HEK293 (cell line): ENCODE results near the gene PCSK6.

Source experiments
- CTCF ChIA-PET: fragments of 350-600 bp; formaldehyde crosslinking; extraction: SDS; loops from one replicate; lab custom pipeline; 2021; ENCODE audit warnings: antibody characterized with exemption; lab: Yijun Ruan, JAX
- POLR2A ChIA-PET: fragments of 300-600 bp; formaldehyde crosslinking; extraction: SDS; loops from one replicate; lab custom pipeline; 2020; ENCODE audit warnings: antibody characterized with exemption, inconsistent platforms; lab: Yijun Ruan, JAX
- H3K27ac ChIP-seq: fragments of 200-500 bp; sonication (Bioruptor generic); 2 replicates; pipeline ENCODE4 v1.5.1; 2014; ENCODE audit warnings: low read depth, low read length, control low read depth, inconsistent platforms; ENCODE audit errors: extremely low read depth
- H3K36me3 ChIP-seq, 2 experiments: fragments of 200-500 bp in 1 of 2; sonication (Bioruptor generic) in 1 of 2; 1 replicate in 1 of 2; 2 replicates in 1 of 2; pipeline ENCODE4 v1.5.1; 2014 to 2017; ENCODE audit warnings: inconsistent platforms in 2 of 2, low read length in 2 of 2; ENCODE audit not compliant: control insufficient read depth in 2 of 2, insufficient read depth in 1 of 2
- H3K4me1 ChIP-seq: fragments of 200-500 bp; sonication (Bioruptor generic); 2 replicates; pipeline ENCODE4 v1.5.1; 2014; ENCODE audit warnings: mild to moderate bottlenecking, low read length, inconsistent platforms; ENCODE audit not compliant: control insufficient read depth, insufficient read depth
- H3K4me3 ChIP-seq: 2 replicates; pipeline ENCODE4 v1.5.1; 2011; ENCODE audit warnings: low read depth, mild to moderate bottlenecking, control low read depth, low read length, moderate library complexity
- H3K9me3 ChIP-seq: fragments of 200-500 bp; sonication (Bioruptor generic); 2 replicates; pipeline ENCODE4 v1.5.1; 2014; ENCODE audit warnings: low read depth, low read length, inconsistent platforms; ENCODE audit not compliant: control insufficient read depth, insufficient read depth
- GLIS2 ChIP-seq: fragments of 450-650 bp; formaldehyde crosslinking; IDR thresholded peaks from 2 replicates; pipeline ENCODE4 v1.5.1; 2016; ENCODE audit warnings: missing biosample characterization, missing genetic modification characterization
- KLF16 ChIP-seq: fragments of 450-650 bp; formaldehyde crosslinking; IDR thresholded peaks from 2 replicates; pipeline ENCODE4 v1.5.1; 2017; ENCODE audit warnings: missing biosample characterization, missing genetic modification characterization
- KLF8 ChIP-seq: fragments of 450-650 bp; formaldehyde crosslinking; IDR thresholded peaks from 2 replicates; pipeline ENCODE4 v1.5.1; 2016; ENCODE audit warnings: missing biosample characterization, missing genetic modification characterization
- MZF1 ChIP-seq: fragments of 450-650 bp; formaldehyde crosslinking; IDR thresholded peaks from 2 replicates; pipeline ENCODE4 v1.5.1; 2017; ENCODE audit warnings: missing biosample characterization, missing genetic modification characterization, borderline replicate concordance
- ZBTB48 ChIP-seq: fragments of 450-650 bp; formaldehyde crosslinking; IDR thresholded peaks from 2 replicates; pipeline ENCODE4 v1.5.1; 2016; ENCODE audit warnings: missing biosample characterization, missing genetic modification characterization
- ZBTB8A ChIP-seq: fragments of 450-650 bp; formaldehyde crosslinking; IDR thresholded peaks from 2 replicates; pipeline ENCODE4 v1.5.1; 2016; ENCODE audit warnings: missing biosample characterization, missing genetic modification characterization
- ZNF16 ChIP-seq: fragments of 450-650 bp; formaldehyde crosslinking; IDR thresholded peaks from 2 replicates; pipeline ENCODE4 v1.5.1; 2016; ENCODE audit warnings: low read depth, missing biosample characterization, missing genetic modification characterization
- ZNF184 ChIP-seq: fragments of 450-650 bp; IDR thresholded peaks from 2 replicates; pipeline ENCODE4 v1.5.1; 2018; ENCODE audit warnings: missing biosample characterization, mild to moderate bottlenecking, missing genetic modification characterization
- ZNF214 ChIP-seq: fragments of 450-650 bp; formaldehyde crosslinking; IDR thresholded peaks from 2 replicates; pipeline ENCODE4 v1.5.1; 2017; ENCODE audit warnings: missing biosample characterization, mild to moderate bottlenecking, missing genetic modification characterization, borderline replicate concordance
- ZNF248 ChIP-seq: fragments of 450-650 bp; formaldehyde crosslinking; IDR thresholded peaks from 2 replicates; pipeline ENCODE4 v1.5.1; 2017; ENCODE audit warnings: missing biosample characterization, missing genetic modification characterization
- ZNF426 ChIP-seq: fragments of 450-650 bp; formaldehyde crosslinking; IDR thresholded peaks from 2 replicates; pipeline ENCODE4 v1.5.1; 2017; ENCODE audit warnings: missing biosample characterization, missing genetic modification characterization, mild to moderate bottlenecking, inconsistent platforms, moderate library complexity
- ZNF530 ChIP-seq: fragments of 450-650 bp; formaldehyde crosslinking; IDR thresholded peaks from 2 replicates; pipeline ENCODE4 v1.5.1; 2016; ENCODE audit warnings: low read depth, missing biosample characterization, missing genetic modification characterization
- ZNF549 ChIP-seq: fragments of 450-650 bp; IDR thresholded peaks from 2 replicates; pipeline ENCODE4 v1.5.1; 2018; ENCODE audit warnings: missing biosample characterization, missing genetic modification characterization, mild to moderate bottlenecking, inconsistent platforms, moderate library complexity
- ZNF596 ChIP-seq: fragments of 450-650 bp; IDR thresholded peaks from 2 replicates; pipeline ENCODE4 v1.5.0; 2018; ENCODE audit warnings: missing biosample characterization, mild to moderate bottlenecking, missing genetic modification characterization, moderate library complexity
- ZNF621 ChIP-seq: fragments of 450-650 bp; formaldehyde crosslinking; IDR thresholded peaks from 2 replicates; pipeline ENCODE4 v1.5.1; 2017; ENCODE audit warnings: missing biosample characterization, missing genetic modification characterization
- ZNF658 ChIP-seq: fragments of 450-650 bp; formaldehyde crosslinking; IDR thresholded peaks from 2 replicates; pipeline ENCODE4; 2016; ENCODE audit warnings: missing biosample characterization, missing genetic modification characterization
- ZNF701 ChIP-seq: fragments of 450-650 bp; formaldehyde crosslinking; IDR thresholded peaks from 2 replicates; pipeline ENCODE4 v1.5.1; 2016; ENCODE audit warnings: missing biosample characterization, missing genetic modification characterization
- ZNF707 ChIP-seq: fragments of 450-650 bp; formaldehyde crosslinking; IDR thresholded peaks from 2 replicates; pipeline ENCODE4 v1.5.1; 2016; ENCODE audit warnings: missing biosample characterization, missing genetic modification characterization
- ZNF776 ChIP-seq: fragments of 450-650 bp; formaldehyde crosslinking; IDR thresholded peaks from 2 replicates; pipeline ENCODE4 v1.5.0; 2017; ENCODE audit warnings: missing biosample characterization, missing genetic modification characterization, borderline replicate concordance
- ZSCAN23 ChIP-seq: fragments of 450-650 bp; formaldehyde crosslinking; IDR thresholded peaks from 2 replicates; pipeline ENCODE4 v1.5.1; 2016; ENCODE audit warnings: missing biosample characterization, missing genetic modification characterization
- TF ChIP-seq, protein P1 (sequence below): fragments of 450-650 bp; formaldehyde crosslinking; IDR thresholded peaks from 2 replicates; pipeline ENCODE4 v1.5.1; 2016; ENCODE audit warnings: missing biosample characterization, missing genetic modification characterization
- TF ChIP-seq, protein P2 (sequence below): fragments of 450-650 bp; formaldehyde crosslinking; IDR thresholded peaks from 2 replicates; pipeline ENCODE4 v1.5.1; 2016; ENCODE audit warnings: missing biosample characterization, missing genetic modification characterization
- TF ChIP-seq, protein P3 (sequence below): fragments of 450-650 bp; formaldehyde crosslinking; IDR thresholded peaks from 2 replicates; pipeline ENCODE4 v1.5.1; 2016; ENCODE audit warnings: missing biosample characterization, missing genetic modification characterization, borderline replicate concordance
- TF ChIP-seq, protein P4 (sequence below): fragments of 450-650 bp; formaldehyde crosslinking; IDR thresholded peaks from 2 replicates; pipeline ENCODE4 v1.5.1; 2017; ENCODE audit warnings: missing biosample characterization, missing genetic modification characterization
- TF ChIP-seq, protein P5 (sequence below): fragments of 450-650 bp; formaldehyde crosslinking; IDR thresholded peaks from 2 replicates; pipeline ENCODE4 v1.5.1; 2016; ENCODE audit warnings: missing biosample characterization, missing genetic modification characterization

The PCSK6 gene

DNA sequence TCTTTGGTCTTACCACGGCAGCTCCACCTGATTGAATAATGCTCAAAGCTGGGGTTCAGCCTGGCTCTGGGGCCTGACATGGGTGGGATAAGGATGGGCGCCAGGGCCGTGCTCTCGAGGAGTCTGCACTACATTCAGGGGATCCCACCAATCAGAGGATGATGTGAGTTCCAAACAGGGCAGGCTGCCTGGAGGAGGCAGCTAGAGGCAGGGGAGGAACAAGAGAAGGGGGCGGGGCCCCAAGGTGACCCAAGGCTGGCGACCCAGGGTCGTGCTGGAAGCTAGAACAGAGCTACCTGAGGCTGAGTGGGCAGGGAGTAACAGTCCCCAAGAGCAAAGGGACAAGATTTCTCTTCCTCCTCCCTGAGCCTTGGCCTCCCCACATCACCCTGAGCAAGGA lies 56.1 kb downstream of the PCSK6 start:
- no peaks in the 10 kb centered on the region for H3K4me1 ChIP-seq
- H3K27ac ChIP-seq = no peak overlapping the region
- TF ChIP-seq ZNF214 (tag by site-specific recombination) = no peak
- no peak for TF ChIP-seq KLF8 (tag by site-specific recombination)
- no peak for TF ChIP-seq ZBTB48
- no peak for TF ChIP-seq ZNF707
- TF ChIP-seq ZNF621 (tag by site-specific recombination) = no peak
- TF ChIP-seq, protein P1, sequence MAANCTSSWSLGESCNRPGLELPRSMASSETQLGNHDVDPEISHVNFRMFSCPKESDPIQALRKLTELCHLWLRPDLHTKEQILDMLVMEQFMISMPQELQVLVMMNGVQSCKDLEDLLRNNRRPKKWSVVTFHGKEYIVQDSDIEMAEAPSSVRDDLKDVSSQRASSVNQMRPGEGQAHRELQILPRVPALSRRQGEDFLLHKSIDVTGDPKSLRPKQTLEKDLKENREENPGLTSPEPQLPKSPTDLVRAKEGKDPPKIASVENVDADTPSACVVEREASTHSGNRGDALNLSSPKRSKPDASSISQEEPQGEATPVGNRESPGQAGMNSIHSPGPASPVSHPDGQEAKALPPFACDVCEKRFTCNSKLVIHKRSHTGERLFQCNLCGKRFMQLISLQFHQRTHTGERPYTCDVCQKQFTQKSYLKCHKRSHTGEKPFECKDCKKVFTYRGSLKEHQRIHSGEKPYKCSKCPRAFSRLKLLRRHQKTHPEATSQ (tag by site-specific recombination) = no peak
- no peak for TF ChIP-seq ZNF596 (tag by site-specific recombination)
- TF ChIP-seq ZSCAN23 = no peak
- no peak for TF ChIP-seq ZNF426 (tag by site-specific recombination)
- TF ChIP-seq ZNF184 (tag by site-specific recombination) = no peak
- TF ChIP-seq MZF1 (tag by site-specific recombination) = no peak
- no peak for TF ChIP-seq ZNF549 (tag by site-specific recombination)
- no peak for TF ChIP-seq ZNF701 (tag by site-specific recombination)
- no peak for TF ChIP-seq ZNF530 (tag by site-specific recombination)
- H3K9me3 ChIP-seq = no peaks in the 10 kb centered on the region
- CTCF ChIA-PET = no interaction called here
- H3K36me3 ChIP-seq = peaks cover 5 to 63% of the 10 kb centered on the region in 2 experiments
- POLR2A ChIA-PET = no interaction called here
- no peak overlapping the region for H3K4me3 ChIP-seq

DNA sequence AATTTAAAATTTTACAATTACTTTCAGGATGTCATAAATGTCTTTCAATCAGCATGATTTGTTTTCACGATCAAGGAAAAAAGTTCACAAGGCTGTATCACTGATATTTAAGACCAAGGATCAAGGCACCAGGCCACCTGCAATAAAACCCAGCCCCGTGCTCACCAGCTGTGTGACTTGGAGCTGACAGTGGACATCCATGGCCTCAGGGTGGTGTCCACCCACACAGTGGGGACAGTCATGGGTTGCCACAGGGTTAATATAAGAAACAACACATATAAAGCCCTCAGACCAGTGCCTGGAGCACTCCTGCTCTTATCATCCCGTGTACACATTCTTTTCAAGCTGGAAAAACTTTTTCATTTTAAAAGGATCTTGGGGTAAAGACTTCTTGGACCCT lies 56.5 kb downstream of the PCSK6 start:
- ChIA-PET POLR2A (no interaction called here), CTCF (no interaction called here)
- Histone ChIP-seq H3K36me3 (peaks cover 5 to 66% of the 10 kb centered on the region in 2 experiments), H3K9me3 (no peaks in the 10 kb centered on the region), H3K27ac (no peak overlapping the region), H3K4me3 (no peak overlapping the region), H3K4me1 (no peaks in the 10 kb centered on the region)
- TF ChIP-seq, protein P2, sequence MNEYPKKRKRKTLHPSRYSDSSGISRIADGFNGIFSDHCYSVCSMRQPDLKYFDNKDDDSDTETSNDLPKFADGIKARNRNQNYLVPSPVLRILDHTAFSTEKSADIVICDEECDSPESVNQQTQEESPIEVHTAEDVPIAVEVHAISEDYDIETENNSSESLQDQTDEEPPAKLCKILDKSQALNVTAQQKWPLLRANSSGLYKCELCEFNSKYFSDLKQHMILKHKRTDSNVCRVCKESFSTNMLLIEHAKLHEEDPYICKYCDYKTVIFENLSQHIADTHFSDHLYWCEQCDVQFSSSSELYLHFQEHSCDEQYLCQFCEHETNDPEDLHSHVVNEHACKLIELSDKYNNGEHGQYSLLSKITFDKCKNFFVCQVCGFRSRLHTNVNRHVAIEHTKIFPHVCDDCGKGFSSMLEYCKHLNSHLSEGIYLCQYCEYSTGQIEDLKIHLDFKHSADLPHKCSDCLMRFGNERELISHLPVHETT = no peak
- no peak for TF ChIP-seq ZSCAN23
- TF ChIP-seq ZNF248 (tag by site-specific recombination) = no peak
- TF ChIP-seq, protein P3, sequence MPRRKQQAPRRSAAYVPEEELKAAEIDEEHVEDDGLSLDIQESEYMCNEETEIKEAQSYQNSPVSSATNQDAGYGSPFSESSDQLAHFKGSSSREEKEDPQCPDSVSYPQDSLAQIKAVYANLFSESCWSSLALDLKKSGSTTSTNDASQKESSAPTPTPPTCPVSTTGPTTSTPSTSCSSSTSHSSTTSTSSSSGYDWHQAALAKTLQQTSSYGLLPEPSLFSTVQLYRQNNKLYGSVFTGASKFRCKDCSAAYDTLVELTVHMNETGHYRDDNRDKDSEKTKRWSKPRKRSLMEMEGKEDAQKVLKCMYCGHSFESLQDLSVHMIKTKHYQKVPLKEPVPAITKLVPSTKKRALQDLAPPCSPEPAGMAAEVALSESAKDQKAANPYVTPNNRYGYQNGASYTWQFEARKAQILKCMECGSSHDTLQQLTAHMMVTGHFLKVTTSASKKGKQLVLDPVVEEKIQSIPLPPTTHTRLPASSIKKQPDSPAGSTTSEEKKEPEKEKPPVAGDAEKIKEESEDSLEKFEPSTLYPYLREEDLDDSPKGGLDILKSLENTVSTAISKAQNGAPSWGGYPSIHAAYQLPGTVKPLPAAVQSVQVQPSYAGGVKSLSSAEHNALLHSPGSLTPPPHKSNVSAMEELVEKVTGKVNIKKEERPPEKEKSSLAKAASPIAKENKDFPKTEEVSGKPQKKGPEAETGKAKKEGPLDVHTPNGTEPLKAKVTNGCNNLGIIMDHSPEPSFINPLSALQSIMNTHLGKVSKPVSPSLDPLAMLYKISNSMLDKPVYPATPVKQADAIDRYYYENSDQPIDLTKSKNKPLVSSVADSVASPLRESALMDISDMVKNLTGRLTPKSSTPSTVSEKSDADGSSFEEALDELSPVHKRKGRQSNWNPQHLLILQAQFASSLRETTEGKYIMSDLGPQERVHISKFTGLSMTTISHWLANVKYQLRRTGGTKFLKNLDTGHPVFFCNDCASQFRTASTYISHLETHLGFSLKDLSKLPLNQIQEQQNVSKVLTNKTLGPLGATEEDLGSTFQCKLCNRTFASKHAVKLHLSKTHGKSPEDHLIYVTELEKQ = no peak
- no peak for TF ChIP-seq ZNF776 (tag by site-specific recombination)
- TF ChIP-seq, protein P4, sequence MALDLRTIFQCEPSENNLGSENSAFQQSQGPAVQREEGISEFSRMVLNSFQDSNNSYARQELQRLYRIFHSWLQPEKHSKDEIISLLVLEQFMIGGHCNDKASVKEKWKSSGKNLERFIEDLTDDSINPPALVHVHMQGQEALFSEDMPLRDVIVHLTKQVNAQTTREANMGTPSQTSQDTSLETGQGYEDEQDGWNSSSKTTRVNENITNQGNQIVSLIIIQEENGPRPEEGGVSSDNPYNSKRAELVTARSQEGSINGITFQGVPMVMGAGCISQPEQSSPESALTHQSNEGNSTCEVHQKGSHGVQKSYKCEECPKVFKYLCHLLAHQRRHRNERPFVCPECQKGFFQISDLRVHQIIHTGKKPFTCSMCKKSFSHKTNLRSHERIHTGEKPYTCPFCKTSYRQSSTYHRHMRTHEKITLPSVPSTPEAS = no peak
- TF ChIP-seq GLIS2 (tag by site-specific recombination) = no peak
- TF ChIP-seq KLF16 (tag by site-specific recombination) = no peak
- TF ChIP-seq ZNF658 (tag by site-specific recombination) = no peak
- no peak for TF ChIP-seq ZNF16 (tag by site-specific recombination)
- TF ChIP-seq, protein P5, sequence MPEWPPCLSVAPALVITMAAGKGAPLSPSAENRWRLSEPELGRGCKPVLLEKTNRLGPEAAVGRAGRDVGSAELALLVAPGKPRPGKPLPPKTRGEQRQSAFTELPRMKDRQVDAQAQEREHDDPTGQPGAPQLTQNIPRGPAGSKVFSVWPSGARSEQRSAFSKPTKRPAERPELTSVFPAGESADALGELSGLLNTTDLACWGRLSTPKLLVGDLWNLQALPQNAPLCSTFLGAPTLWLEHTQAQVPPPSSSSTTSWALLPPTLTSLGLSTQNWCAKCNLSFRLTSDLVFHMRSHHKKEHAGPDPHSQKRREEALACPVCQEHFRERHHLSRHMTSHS (tag by site-specific recombination) = no peak
- no peak for TF ChIP-seq ZBTB8A (tag by site-specific recombination)
- TF ChIP-seq ZNF426 (tag by site-specific recombination) = no peak
